CD4-positive, alpha-beta T cell treated with Interleukin-17A for 1 hour (primary cell): ENCODE results near the gene EDN2.

Experiments
- DNase-seq: peaks from one replicate; pipeline ENCODE4 v3.0.0-alpha.2; 2020

Gene EDN2

GRCh38 chr1:41484402-41485241 is at the start of gene EDN2:
EDN2 (minus strand) TSS chr1:41484683; CDS start chr1:41484601, 82 bp downstream.
- DNase-seq: no peak

- DNase-seq: no peak
Observed at GRCh38 chr1:41533731-41534080, 49.2 kb upstream of the EDN2 start.

GRCh38 chr1:41533016-41533730 is 48.7 kb upstream of the EDN2 start:
- no peak for DNase-seq

- no peak for DNase-seq
Observed at GRCh38 chr1:41532206-41532975, 47.9 kb upstream of the EDN2 start.

GRCh38 chr1:41530411-41530810 is 45.9 kb upstream of the EDN2 start:
- DNase-seq: no peak

- no peak for DNase-seq
Observed at GRCh38 chr1:41529621-41530395, 45.3 kb upstream of the EDN2 start.

- DNase-seq: no peak
Observed at GRCh38 chr1:41528726-41529605, 44.5 kb upstream of the EDN2 start.

GRCh38 chr1:41528106-41528505 is 43.6 kb upstream of the EDN2 start:
- DNase-seq: no peak

GRCh38 chr1:41526956-41527561 is 42.6 kb upstream of the EDN2 start:
- DNase-seq: no peak

- no peak for DNase-seq
Observed at GRCh38 chr1:41525891-41526587, 41.6 kb upstream of the EDN2 start.

- no peak for DNase-seq
Observed at GRCh38 chr1:41524676-41525675, 40.5 kb upstream of the EDN2 start.

- DNase-seq: no peak
Observed at GRCh38 chr1:41523949-41524675, 39.6 kb upstream of the EDN2 start.

- DNase-seq: no peak
Observed at GRCh38 chr1:41523071-41523470, 38.6 kb upstream of the EDN2 start.

- DNase-seq: no peak
Observed at GRCh38 chr1:41521766-41522165, 37.3 kb upstream of the EDN2 start.

- no peak for DNase-seq
Observed at GRCh38 chr1:41520951-41521752, 36.7 kb upstream of the EDN2 start.

GRCh38 chr1:41519667-41520066 is 35.2 kb upstream of the EDN2 start:
- no peak for DNase-seq

- no peak for DNase-seq
Observed at GRCh38 chr1:41518471-41518870, 34.0 kb upstream of the EDN2 start.

- DNase-seq: no peak
Observed at GRCh38 chr1:41517062-41517438, 32.6 kb upstream of the EDN2 start.
